ENCODE data around the gene GRIN2D.

The GRIN2D gene

GRCh38 chr19:48351341-48351752 is 42.1 kb upstream of the GRIN2D start:
- no peak overlapping the region for H3K4me3 ChIP-seq (replicated peaks; ENCODE audit: low read depth, low read length)
- peak; percentile 92 for TF ChIP-seq CTCF (IDR thresholded peaks at IDR 0.05; ENCODE audit: low read depth, low read length, missing control alignments)
- no peak for DNase-seq (ENCODE audit: extremely low read depth, low read depth)

GRCh38 chr19:48353677-48354076 is 39.8 kb upstream of the GRIN2D start:
- DNase-seq (ENCODE audit: extremely low read depth, low read depth) = no peak
- TF ChIP-seq CTCF (IDR thresholded peaks at IDR 0.05; ENCODE audit: low read depth, low read length, missing control alignments) = no peak
- H3K4me3 ChIP-seq (replicated peaks; ENCODE audit: low read depth, low read length) = no peak overlapping the region

- TF ChIP-seq CTCF (IDR thresholded peaks at IDR 0.05; ENCODE audit: low read depth, low read length, missing control alignments) = no peak
- no peak for DNase-seq (ENCODE audit: extremely low read depth, low read depth)
- no peak overlapping the region for H3K4me3 ChIP-seq (replicated peaks; ENCODE audit: low read depth, low read length)
Measured at GRCh38 chr19:48354332-48354992, 39.0 kb upstream of the GRIN2D start.

GRCh38 chr19:48355365-48355954 is 38.0 kb upstream of the GRIN2D start:
- no peak for TF ChIP-seq CTCF (IDR thresholded peaks at IDR 0.05; ENCODE audit: low read depth, low read length, missing control alignments)
- H3K4me3 ChIP-seq (replicated peaks; ENCODE audit: low read depth, low read length) = no peak overlapping the region
- no peak for DNase-seq (ENCODE audit: extremely low read depth, low read depth)

GRCh38 chr19:48359123-48359522 is 34.3 kb upstream of the GRIN2D start:
- no peak for TF ChIP-seq CTCF (IDR thresholded peaks at IDR 0.05; ENCODE audit: low read depth, low read length, missing control alignments)
- DNase-seq (ENCODE audit: extremely low read depth, low read depth) = no peak
- H3K4me3 ChIP-seq (replicated peaks; ENCODE audit: low read depth, low read length) = no peak overlapping the region

- no peak for DNase-seq (ENCODE audit: extremely low read depth, low read depth)
- no peak for TF ChIP-seq CTCF (IDR thresholded peaks at IDR 0.05; ENCODE audit: low read depth, low read length, missing control alignments)
- no peak overlapping the region for H3K4me3 ChIP-seq (replicated peaks; ENCODE audit: low read depth, low read length)
Measured at GRCh38 chr19:48361912-48362311, 31.6 kb upstream of the GRIN2D start.

Measured in HFF-Myc (cell line).